ENCODE measurements around the gene EFHC1. TPM values are rescaled to one million over a fixed set of nuclear protein-coding genes. Genes with fewer than 3 reads are reported as not detected.
A peak's percentile ranks its signal among the peaks of the same experiment; 100 is the strongest.

EFHC1 gene
- total and polyA plus RNA-seq, 3 donors from 2014 or later, result 41.8 to 133 (median 62.9) TPM

- intact Hi-C loops (cut with DNase I; ENCODE audit: low total_unique reads), result loop anchor here (10.0 kb wide), 1 partner anchor 111 kb away; the partner anchor contains the start of gene MCM3
- no peak overlapping the region for H3K27ac ChIP-seq
- H3K27me3 ChIP-seq, result no peaks in the 10 kb centered on the region
- peaks cover 9% of the 10 kb centered on the region for H3K4me1 ChIP-seq
- WGBS, 2 donors, result 82 to 89% methylated on average over 2 of the region's 2 CpGs
- no peaks in the 10 kb centered on the region for H3K36me3 ChIP-seq (ENCODE audit: low read depth, missing control alignments)
- no peak for TF ChIP-seq POLR2A (IDR thresholded peaks at IDR 0.05)
- TF ChIP-seq, protein P1, sequence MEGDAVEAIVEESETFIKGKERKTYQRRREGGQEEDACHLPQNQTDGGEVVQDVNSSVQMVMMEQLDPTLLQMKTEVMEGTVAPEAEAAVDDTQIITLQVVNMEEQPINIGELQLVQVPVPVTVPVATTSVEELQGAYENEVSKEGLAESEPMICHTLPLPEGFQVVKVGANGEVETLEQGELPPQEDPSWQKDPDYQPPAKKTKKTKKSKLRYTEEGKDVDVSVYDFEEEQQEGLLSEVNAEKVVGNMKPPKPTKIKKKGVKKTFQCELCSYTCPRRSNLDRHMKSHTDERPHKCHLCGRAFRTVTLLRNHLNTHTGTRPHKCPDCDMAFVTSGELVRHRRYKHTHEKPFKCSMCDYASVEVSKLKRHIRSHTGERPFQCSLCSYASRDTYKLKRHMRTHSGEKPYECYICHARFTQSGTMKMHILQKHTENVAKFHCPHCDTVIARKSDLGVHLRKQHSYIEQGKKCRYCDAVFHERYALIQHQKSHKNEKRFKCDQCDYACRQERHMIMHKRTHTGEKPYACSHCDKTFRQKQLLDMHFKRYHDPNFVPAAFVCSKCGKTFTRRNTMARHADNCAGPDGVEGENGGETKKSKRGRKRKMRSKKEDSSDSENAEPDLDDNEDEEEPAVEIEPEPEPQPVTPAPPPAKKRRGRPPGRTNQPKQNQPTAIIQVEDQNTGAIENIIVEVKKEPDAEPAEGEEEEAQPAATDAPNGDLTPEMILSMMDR (IDR thresholded peaks at IDR 0.05), result no peak
- no peaks in the 10 kb centered on the region for H3K9me3 ChIP-seq
- H3K4me3 ChIP-seq, result no peak overlapping the region
- DNase-seq, result no peak
Observed at GRCh38 chr6:52395969-52396368, 24.2 kb upstream of the EFHC1 start.

DNA sequence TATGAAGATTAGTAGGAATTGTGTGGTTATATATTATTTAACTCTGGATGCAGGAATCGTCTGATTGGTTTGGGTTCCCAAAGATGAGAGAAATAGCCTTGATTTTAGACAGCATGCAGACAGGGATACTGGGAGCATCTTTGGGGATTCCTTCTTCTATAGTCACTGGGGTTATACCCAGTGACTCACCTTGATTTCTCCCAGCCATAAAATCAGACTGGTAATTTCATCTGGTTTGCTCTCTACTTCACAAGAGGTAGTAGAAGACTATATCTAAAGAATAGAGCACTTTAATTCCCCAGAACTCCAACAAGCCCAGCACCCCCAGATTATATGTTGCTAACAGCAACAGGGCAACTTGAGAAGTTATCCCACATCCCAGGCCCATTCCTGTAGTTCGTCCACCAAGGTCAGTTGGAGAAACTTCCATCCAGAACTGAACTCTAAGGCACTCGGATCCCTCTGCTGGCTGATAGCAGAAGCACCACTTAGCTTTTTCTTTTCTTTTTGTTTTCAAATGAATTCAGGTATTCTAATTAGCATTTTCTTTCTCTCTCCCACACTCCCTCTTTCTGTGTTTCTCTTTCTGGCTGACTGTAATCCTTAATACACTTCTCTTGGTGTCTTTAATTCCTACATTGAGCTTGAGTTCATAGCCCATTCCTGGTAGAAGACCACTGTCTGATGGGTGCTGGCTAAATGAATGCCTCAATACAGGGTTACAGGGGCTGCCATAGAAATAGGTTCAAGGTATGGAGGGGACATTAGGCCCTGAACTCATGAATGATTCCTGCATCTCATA, 20.4 kb upstream of the EFHC1 start:
- Histone ChIP-seq H3K4me1 (peaks cover 9% of the 10 kb centered on the region), H3K27me3 (no peaks in the 10 kb centered on the region), H3K36me3 (ENCODE audit: low read depth, missing control alignments) (no peaks in the 10 kb centered on the region), H3K27ac (no peak overlapping the region), H3K4me3 (no peak overlapping the region), H3K9me3 (no peaks in the 10 kb centered on the region)
- DNase-seq, result peak; percentile 70
- intact Hi-C loops (cut with DNase I; ENCODE audit: low total_unique reads), result loop anchor here (10.0 kb wide), 1 partner anchor 115 kb away; the partner anchor contains the start of gene MCM3
- TF ChIP-seq POLR2A (IDR thresholded peaks at IDR 0.05), result no peak
- TF ChIP-seq, protein P1 (IDR thresholded peaks at IDR 0.05), result peak; percentile 70 to 87 (median 77)
- 36 to 40% methylated on average over 3 of the region's 3 CpGs for WGBS, 2 donors

GRCh38 chr6:52400313-52401041, 19.7 kb upstream of the EFHC1 start:
- H3K36me3 ChIP-seq (ENCODE audit: low read depth, missing control alignments), result no peaks in the 10 kb centered on the region
- H3K4me3 ChIP-seq, result no peak overlapping the region
- peaks cover 9% of the 10 kb centered on the region for H3K4me1 ChIP-seq
- no peak for DNase-seq
- no peaks in the 10 kb centered on the region for H3K27me3 ChIP-seq
- intact Hi-C loops (cut with DNase I; ENCODE audit: low total_unique reads), result no loop called here
- H3K9me3 ChIP-seq, result no peaks in the 10 kb centered on the region
- 57 to 59% methylated on average over 2 of the region's 2 CpGs for WGBS, 2 donors
- no peak overlapping the region for H3K27ac ChIP-seq
- TF ChIP-seq, protein P1 (IDR thresholded peaks at IDR 0.05), result no peak
- TF ChIP-seq POLR2A (IDR thresholded peaks at IDR 0.05), result no peak

GRCh38 chr6:52403086-52403485, 17.1 kb upstream of the EFHC1 start:
- 67 to 82% methylated on average over 20 to 26 of the region's 26 CpGs for WGBS, 2 donors
- no peaks in the 10 kb centered on the region for H3K27me3 ChIP-seq
- TF ChIP-seq POLR2A (IDR thresholded peaks at IDR 0.05), result no peak
- TF ChIP-seq, protein P1 (IDR thresholded peaks at IDR 0.05), result no peak
- H3K9me3 ChIP-seq, result no peaks in the 10 kb centered on the region
- no peaks in the 10 kb centered on the region for H3K36me3 ChIP-seq (ENCODE audit: low read depth, missing control alignments)
- intact Hi-C loops (cut with DNase I; ENCODE audit: low total_unique reads), result no loop called here
- H3K4me1 ChIP-seq, result peaks cover 9% of the 10 kb centered on the region
- H3K27ac ChIP-seq, result no peak overlapping the region
- peak; percentile 57 for DNase-seq
- H3K4me3 ChIP-seq, result peak overlapping the region; percentile 29 to 48
